GM12874 (cell line): Measurements from ENCODE around the gene HDAC10.

ENCODE experiments used
- CTCF ChIP-seq: IDR thresholded peaks from 2 replicates; pipeline ENCODE4 v1.5.1; 2011; ENCODE audit warnings: low read depth, mild to moderate bottlenecking, control low read depth, low read length, moderate library complexity; ENCODE audit not compliant: insufficient read depth

Gene HDAC10

GRCh38 chr22:50204571-50204970, 46.5 kb downstream of the HDAC10 start:
- no peak for TF ChIP-seq CTCF

- no peak for TF ChIP-seq CTCF
Measured at GRCh38 chr22:50203288-50203687, 47.8 kb downstream of the HDAC10 start.

GRCh38 chr22:50202130-50202666, 48.9 kb downstream of the HDAC10 start:
- no peak for TF ChIP-seq CTCF

GRCh38 chr22:50201191-50202129, 49.6 kb downstream of the HDAC10 start:
- TF ChIP-seq CTCF, result no peak

- no peak for TF ChIP-seq CTCF
Measured at GRCh38 chr22:50200461-50201190, 50.4 kb downstream of the HDAC10 start, which contains the start of gene SELENOO. SELENOO (plus strand) TSS chr22:50201011; CDS start chr22:50201037, 26 bp downstream.

GRCh38 chr22:50199829-50200460, 51.1 kb downstream of the HDAC10 start:
- no peak for TF ChIP-seq CTCF
